Osteoblast (primary cell): ENCODE measurements around the gene DACH1. TPM values are rescaled to one million over a fixed set of nuclear protein-coding genes. Genes with fewer than 3 reads are reported as not detected.

Experiments
- DNase-seq: peaks from one replicate; pipeline ENCODE4 v3.0.0; 2011; ENCODE audit warnings: low spot score, mixed read lengths; ENCODE audit not compliant: insufficient read length; ENCODE audit errors: missing footprints
- H2AFZ ChIP-seq: 2 replicates; pipeline ENCODE4 v1.6.0; 2011; ENCODE audit warnings: mild to moderate bottlenecking, low read length
- H3K27ac ChIP-seq: 2 replicates; pipeline ENCODE4 v1.5.1; 2011; ENCODE audit warnings: mild to moderate bottlenecking, low read depth, low read length, moderate library complexity
- H3K27me3 ChIP-seq: 2 replicates; pipeline ENCODE4 v1.6.0; 2012; ENCODE audit warnings: mild to moderate bottlenecking, control low read depth, inconsistent platforms, low read length, moderate library complexity; ENCODE audit not compliant: insufficient read depth
- H3K36me3 ChIP-seq: 2 replicates; pipeline ENCODE4 v1.5.1; 2011; ENCODE audit warnings: mild to moderate bottlenecking, low read length, control low read depth, moderate library complexity; ENCODE audit not compliant: insufficient read depth
- H3K4me1 ChIP-seq: 2 replicates; pipeline ENCODE4 v1.5.1; 2011; ENCODE audit warnings: mild to moderate bottlenecking, low read length, control low read depth, moderate library complexity; ENCODE audit not compliant: insufficient read depth
- H3K4me2 ChIP-seq: 2 replicates; pipeline ENCODE4 v1.6.0; 2011; ENCODE audit warnings: mild to moderate bottlenecking, low read length; ENCODE audit not compliant: insufficient read depth
- H3K4me3 ChIP-seq: fragments of 200-600 bp; sonication (generic); 3 replicates; pipeline ENCODE4 v1.5.1; 2012; ENCODE audit warnings: mild to moderate bottlenecking, low read length, inconsistent platforms; ENCODE audit not compliant: insufficient read depth
- H3K79me2 ChIP-seq: 2 replicates; pipeline ENCODE4 v1.6.0; 2012; ENCODE audit warnings: mild to moderate bottlenecking, low read length, control low read depth, inconsistent platforms; ENCODE audit not compliant: insufficient read depth
- H3K9me3 ChIP-seq: 2 replicates; pipeline ENCODE4 v1.5.1; 2011; ENCODE audit warnings: low read depth, low read length, control low read depth
- H4K20me1 ChIP-seq: 2 replicates; pipeline ENCODE4 v1.6.0; 2012; ENCODE audit warnings: mild to moderate bottlenecking, low read length, control low read depth; ENCODE audit not compliant: insufficient read depth
- CTCF ChIP-seq: IDR thresholded peaks from 2 replicates; pipeline ENCODE4 v1.5.1; 2011; ENCODE audit warnings: mild to moderate bottlenecking, low read depth, low read length, moderate library complexity; ENCODE audit errors: extremely low read depth
- total RNA-seq: library from RNA; depleted of rRNA; stranded (reverse); fragments of >200 nt; gene quantifications from 2 replicates; pipeline ENCODE4 v1.2.3, GENCODE V29; 2012

The DACH1 gene
- total RNA-seq, 1 donor: not detected

GRCh38 chr13:71634182-71634581, 232.8 kb downstream of the DACH1 start:
- no peak overlapping the region for H2AFZ ChIP-seq
- no peaks in the 10 kb centered on the region for H3K27me3 ChIP-seq
- TF ChIP-seq CTCF: no peak
- no peak overlapping the region for H3K4me2 ChIP-seq
- H3K27ac ChIP-seq: no peak overlapping the region
- no peaks in the 10 kb centered on the region for H3K36me3 ChIP-seq
- H3K79me2 ChIP-seq: no peaks in the 10 kb centered on the region
- peaks cover 2% of the 10 kb centered on the region for H3K9me3 ChIP-seq
- DNase-seq: no peak
- H3K4me3 ChIP-seq: no peak overlapping the region
- no peaks in the 10 kb centered on the region for H3K4me1 ChIP-seq
- H4K20me1 ChIP-seq: no peaks in the 10 kb centered on the region

- H3K27ac ChIP-seq: no peak overlapping the region
Measured at GRCh38 chr13:71632721-71633120, 234.3 kb downstream of the DACH1 start.

GRCh38 chr13:71632206-71632605, 234.8 kb downstream of the DACH1 start:
- H3K9me3 ChIP-seq: peaks cover 2% of the 10 kb centered on the region
- H3K4me2 ChIP-seq: no peak overlapping the region
- H3K36me3 ChIP-seq: no peaks in the 10 kb centered on the region
- no peaks in the 10 kb centered on the region for H3K27me3 ChIP-seq
- no peak for DNase-seq
- no peak overlapping the region for H2AFZ ChIP-seq
- no peaks in the 10 kb centered on the region for H3K79me2 ChIP-seq
- no peaks in the 10 kb centered on the region for H4K20me1 ChIP-seq
- H3K4me3 ChIP-seq: no peak overlapping the region
- H3K4me1 ChIP-seq: no peaks in the 10 kb centered on the region
- no peak overlapping the region for H3K27ac ChIP-seq
- no peak for TF ChIP-seq CTCF

More at GRCh38 chr13:71632721-71633120, 234.3 kb downstream of the DACH1 start:
- no peak for TF ChIP-seq CTCF
- Histone ChIP-seq H3K4me1 (no peaks in the 10 kb centered on the region), H3K79me2 (no peaks in the 10 kb centered on the region), H3K9me3 (peaks cover 2% of the 10 kb centered on the region), H2AFZ (no peak overlapping the region), H3K36me3 (no peaks in the 10 kb centered on the region), H3K4me3 (no peak overlapping the region), H3K27me3 (no peaks in the 10 kb centered on the region), H4K20me1 (no peaks in the 10 kb centered on the region), H3K4me2 (no peak overlapping the region)
- no peak for DNase-seq

GRCh38 chr13:71629167-71629566, 237.8 kb downstream of the DACH1 start:
- Histone ChIP-seq H4K20me1 (no peaks in the 10 kb centered on the region), H3K27ac (no peak overlapping the region), H3K79me2 (no peaks in the 10 kb centered on the region), H3K4me1 (no peaks in the 10 kb centered on the region), H3K36me3 (no peaks in the 10 kb centered on the region), H2AFZ (no peak overlapping the region), H3K9me3 (peaks cover 2% of the 10 kb centered on the region), H3K4me3 (no peak overlapping the region), H3K27me3 (no peaks in the 10 kb centered on the region), H3K4me2 (no peak overlapping the region)
- DNase-seq: no peak
- no peak for TF ChIP-seq CTCF
